GM19438 (cell line): ENCODE results near the gene PCDH10.
"Not testable (repeated sequence)": the region's sequence is repeated elsewhere in the genome, so short reads cannot be mapped to it uniquely, and the experiment has no call there.

Experiments
- ATAC-seq: cut with Tn5 transposase; IDR thresholded peaks from one replicate; pipeline ENCODE4 v1.9.1; 2021; ENCODE audit warnings: low read depth; ENCODE audit not compliant: unreplicated experiment

The PCDH10 gene

DNA sequence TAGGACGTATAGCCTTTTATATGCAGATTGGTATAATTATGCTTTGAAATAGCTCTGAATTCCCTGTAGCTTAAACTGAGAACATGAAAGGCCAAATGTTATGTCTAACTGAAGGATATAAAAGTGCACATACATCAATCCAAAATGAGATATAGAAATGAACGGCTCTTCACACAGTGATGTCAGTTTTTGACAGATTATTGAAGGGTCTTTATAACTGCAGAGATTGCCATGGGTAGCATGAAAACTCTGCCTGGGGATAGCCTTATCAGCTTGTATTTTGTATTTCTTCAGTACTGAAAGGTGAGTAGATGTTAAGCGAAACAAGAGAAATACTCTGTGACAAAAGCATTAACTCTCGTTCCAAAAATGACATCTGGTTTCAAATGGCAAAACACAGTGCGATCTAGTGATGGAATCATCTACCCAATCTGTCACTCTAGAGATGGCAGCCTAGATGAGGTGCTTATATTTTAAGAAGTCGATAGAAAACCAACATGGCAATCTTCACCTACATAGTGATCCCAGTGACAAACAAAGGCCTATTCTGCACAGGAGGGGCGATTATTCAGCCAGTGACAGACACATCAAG is 59.7 kb downstream of the PCDH10 start:
- no peak for ATAC-seq

DNA sequence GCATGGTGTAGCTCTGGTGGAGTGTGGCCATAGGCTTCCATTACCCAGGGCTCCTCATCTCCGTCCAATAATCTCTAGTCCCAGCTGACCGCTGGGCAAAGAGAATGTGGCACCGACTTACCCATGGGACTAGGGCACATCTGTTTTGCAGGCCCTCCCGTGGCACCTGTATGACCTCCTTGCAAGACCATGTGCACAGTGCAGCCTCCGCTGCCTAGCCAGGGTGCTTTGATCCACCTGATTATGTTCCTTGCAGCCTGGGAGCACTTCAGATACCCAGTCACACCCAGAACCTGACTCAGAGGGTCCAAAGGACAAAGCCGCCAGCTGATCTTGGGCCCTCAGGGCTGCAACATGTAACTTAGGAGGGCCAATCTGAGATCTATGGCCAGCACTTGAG is 84.8 kb downstream of the PCDH10 start:
- no peak for ATAC-seq

DNA sequence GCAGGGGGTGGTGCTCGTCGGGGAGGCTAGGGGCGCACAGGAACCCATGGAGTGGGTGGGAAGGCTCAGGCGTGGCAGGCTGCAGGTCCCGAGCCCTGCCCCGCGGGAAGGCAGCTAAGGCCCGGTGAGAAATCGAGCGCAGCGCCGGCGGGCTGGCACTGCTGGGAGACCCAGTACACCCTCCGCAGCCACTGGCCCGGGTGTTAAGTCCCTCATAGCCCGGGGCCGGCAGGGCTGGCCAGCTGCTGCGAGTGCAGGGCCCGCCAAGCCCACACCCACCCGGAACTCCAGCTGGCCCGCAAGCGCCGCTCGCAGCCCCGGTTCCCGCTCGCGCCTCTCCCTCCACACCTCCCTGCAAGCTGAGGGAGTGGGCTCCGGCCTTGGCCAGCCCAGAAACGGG is 91.4 kb downstream of the PCDH10 start:
- ATAC-seq = not testable (repeated sequence)
